Measurements from ENCODE around the gene OR10J5.

The OR10J5 gene

DNA sequence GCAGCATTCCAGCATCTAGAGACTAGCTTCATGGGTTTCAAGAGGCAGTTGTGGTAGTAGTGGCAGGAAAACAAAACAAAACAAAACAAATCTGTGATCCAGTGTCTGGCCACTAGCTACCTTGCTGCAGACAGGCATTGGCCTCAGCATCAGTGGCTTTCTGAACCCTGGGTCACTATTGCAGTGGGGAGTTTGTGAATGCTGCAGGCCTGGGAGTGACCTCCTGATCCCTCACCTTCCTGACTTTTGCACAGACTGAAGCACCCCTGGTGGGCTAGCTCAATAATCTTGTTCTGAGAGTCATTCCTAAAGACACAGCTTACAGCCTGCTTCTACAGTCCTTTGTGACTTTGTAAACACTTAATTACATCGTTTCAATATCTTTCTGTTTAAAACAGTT is 26.9 kb upstream of the OR10J5 start:
- Histone ChIP-seq H3K27ac (no peak overlapping the region), H3K36me3 (ENCODE audit: control insufficient read depth, insufficient read depth, low read length) (no peaks in the 10 kb centered on the region), H3K4me3 (ENCODE audit: low read depth, low read length) (no peak overlapping the region), H2AFZ (no peak overlapping the region), H3K9me3 (ENCODE audit: control insufficient read depth, low read length) (no peaks in the 10 kb centered on the region), H3K4me2 (ENCODE audit: low read length) (no peak overlapping the region), H3K27me3 (ENCODE audit: control insufficient read depth, insufficient read depth, low read length) (no peaks in the 10 kb centered on the region), H3K79me2 (no peaks in the 10 kb centered on the region), H3K4me1 (no peaks in the 10 kb centered on the region), H3K9ac (no peak overlapping the region)
- TF ChIP-seq, protein P1, sequence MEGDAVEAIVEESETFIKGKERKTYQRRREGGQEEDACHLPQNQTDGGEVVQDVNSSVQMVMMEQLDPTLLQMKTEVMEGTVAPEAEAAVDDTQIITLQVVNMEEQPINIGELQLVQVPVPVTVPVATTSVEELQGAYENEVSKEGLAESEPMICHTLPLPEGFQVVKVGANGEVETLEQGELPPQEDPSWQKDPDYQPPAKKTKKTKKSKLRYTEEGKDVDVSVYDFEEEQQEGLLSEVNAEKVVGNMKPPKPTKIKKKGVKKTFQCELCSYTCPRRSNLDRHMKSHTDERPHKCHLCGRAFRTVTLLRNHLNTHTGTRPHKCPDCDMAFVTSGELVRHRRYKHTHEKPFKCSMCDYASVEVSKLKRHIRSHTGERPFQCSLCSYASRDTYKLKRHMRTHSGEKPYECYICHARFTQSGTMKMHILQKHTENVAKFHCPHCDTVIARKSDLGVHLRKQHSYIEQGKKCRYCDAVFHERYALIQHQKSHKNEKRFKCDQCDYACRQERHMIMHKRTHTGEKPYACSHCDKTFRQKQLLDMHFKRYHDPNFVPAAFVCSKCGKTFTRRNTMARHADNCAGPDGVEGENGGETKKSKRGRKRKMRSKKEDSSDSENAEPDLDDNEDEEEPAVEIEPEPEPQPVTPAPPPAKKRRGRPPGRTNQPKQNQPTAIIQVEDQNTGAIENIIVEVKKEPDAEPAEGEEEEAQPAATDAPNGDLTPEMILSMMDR (IDR thresholded peaks at IDR 0.05): no peak

DNA sequence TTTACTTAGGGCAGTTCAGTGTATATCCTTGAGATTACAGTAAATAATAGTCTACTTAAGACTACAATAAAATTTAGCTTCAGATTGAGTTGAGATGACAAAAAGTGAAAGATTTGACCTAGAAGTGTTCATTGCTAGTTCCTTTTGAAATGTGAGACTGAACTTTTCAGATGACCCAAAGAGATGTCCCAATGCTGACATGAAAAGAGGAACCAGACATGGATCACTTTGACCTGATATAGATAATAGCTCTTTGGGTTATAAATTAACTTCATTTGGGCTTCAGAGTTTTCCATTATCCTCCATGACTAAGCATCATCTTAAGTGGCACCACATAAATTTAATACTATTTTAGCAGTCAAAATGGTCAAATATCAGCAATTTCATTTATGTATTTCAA is 25.7 kb upstream of the OR10J5 start:
- Histone ChIP-seq H3K36me3 (ENCODE audit: control insufficient read depth, insufficient read depth, low read length) (no peaks in the 10 kb centered on the region), H3K4me1 (no peaks in the 10 kb centered on the region), H3K27ac (no peak overlapping the region), H3K79me2 (no peaks in the 10 kb centered on the region), H3K9ac (no peak overlapping the region), H3K4me3 (ENCODE audit: low read depth, low read length) (no peak overlapping the region), H2AFZ (no peak overlapping the region), H3K9me3 (ENCODE audit: control insufficient read depth, low read length) (no peaks in the 10 kb centered on the region), H3K27me3 (ENCODE audit: control insufficient read depth, insufficient read depth, low read length) (no peaks in the 10 kb centered on the region), H3K4me2 (ENCODE audit: low read length) (no peak overlapping the region)
- TF ChIP-seq, protein P1 (IDR thresholded peaks at IDR 0.05): no peak

DNA sequence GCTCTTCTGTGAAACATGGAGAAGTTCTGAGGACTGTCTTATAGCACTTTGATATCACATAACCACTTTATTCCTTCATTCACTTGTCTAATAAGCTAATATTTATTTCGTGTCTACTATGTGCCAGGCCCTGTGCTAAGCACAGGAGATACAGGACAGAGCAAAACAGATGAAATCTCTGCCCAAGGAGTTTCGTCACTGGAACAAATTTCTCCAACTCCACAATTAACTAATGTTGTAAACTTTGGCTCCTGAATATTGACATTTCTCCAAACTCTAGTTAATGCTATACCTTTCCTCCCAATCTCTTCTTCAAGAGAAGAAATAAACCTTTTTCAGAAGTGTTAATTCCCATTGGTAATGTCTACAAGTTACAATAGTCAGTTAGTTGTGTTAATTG is 24.8 kb upstream of the OR10J5 start:
- Histone ChIP-seq H3K27me3 (ENCODE audit: control insufficient read depth, insufficient read depth, low read length) (no peaks in the 10 kb centered on the region), H2AFZ (no peak overlapping the region), H3K4me2 (ENCODE audit: low read length) (no peak overlapping the region), H3K36me3 (ENCODE audit: control insufficient read depth, insufficient read depth, low read length) (no peaks in the 10 kb centered on the region), H3K79me2 (no peaks in the 10 kb centered on the region), H3K9ac (no peak overlapping the region), H3K4me3 (ENCODE audit: low read depth, low read length) (no peak overlapping the region), H3K27ac (no peak overlapping the region), H3K9me3 (ENCODE audit: control insufficient read depth, low read length) (no peaks in the 10 kb centered on the region), H3K4me1 (no peaks in the 10 kb centered on the region)
- TF ChIP-seq, protein P1 (IDR thresholded peaks at IDR 0.05): no peak

DNA sequence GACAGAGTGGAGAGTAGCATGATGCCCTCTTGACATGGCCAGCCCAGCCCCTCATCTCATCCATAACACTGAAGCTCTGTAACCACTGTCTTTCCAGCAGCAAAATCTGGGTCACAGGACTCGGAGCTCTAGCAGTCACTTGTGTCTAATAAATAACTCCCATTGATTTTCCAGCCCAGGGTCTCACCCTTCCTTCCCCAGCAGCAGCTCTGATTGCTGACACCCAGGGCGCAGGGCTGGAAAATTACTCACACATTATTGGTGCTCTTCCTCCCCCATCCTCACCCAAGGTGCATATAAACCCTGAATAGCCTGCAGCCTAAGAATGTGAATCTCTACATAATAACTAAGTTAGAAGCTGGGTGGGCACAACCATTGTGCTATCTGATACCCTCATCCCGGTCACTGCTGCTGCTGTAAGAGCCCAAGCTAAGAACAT is 21.1 kb upstream of the OR10J5 start:
- Histone ChIP-seq H3K9ac (no peak overlapping the region), H3K4me3 (ENCODE audit: low read depth, low read length) (no peak overlapping the region)
- TF ChIP-seq, protein P1 (IDR thresholded peaks at IDR 0.05): no peak

DNA sequence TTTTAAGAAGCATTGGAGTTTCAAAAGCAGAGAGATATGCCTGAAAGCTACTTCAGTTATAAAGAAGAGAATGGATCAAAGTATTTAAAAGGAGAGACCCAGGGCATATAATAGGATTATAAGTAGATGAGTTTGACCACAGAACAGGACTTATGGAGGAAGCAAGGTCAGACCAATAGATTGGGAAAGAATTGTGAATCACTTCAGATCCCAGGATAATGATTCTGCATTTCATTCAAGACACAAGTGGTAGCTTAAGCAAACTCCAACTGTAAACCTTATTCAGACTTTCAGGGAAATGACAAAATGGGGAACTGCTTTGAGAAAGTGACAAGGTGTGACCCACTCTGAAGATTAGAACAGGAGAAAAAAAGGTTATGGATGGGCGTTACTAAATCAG is 18.9 kb upstream of the OR10J5 start:
- Histone ChIP-seq H3K9ac (no peak overlapping the region), H3K9me3 (ENCODE audit: control insufficient read depth, low read length) (no peaks in the 10 kb centered on the region), H3K4me1 (no peaks in the 10 kb centered on the region), H2AFZ (no peak overlapping the region), H3K4me2 (ENCODE audit: low read length) (no peak overlapping the region), H3K27ac (no peak overlapping the region), H3K79me2 (no peaks in the 10 kb centered on the region), H3K27me3 (ENCODE audit: control insufficient read depth, insufficient read depth, low read length) (no peaks in the 10 kb centered on the region), H3K36me3 (ENCODE audit: control insufficient read depth, insufficient read depth, low read length) (no peaks in the 10 kb centered on the region), H3K4me3 (ENCODE audit: low read depth, low read length) (no peak overlapping the region)
- TF ChIP-seq, protein P1 (IDR thresholded peaks at IDR 0.05): no peak

More for the DNA sequence above, 21.1 kb upstream of the OR10J5 start:
- Histone ChIP-seq H3K27ac (no peak overlapping the region), H3K9me3 (ENCODE audit: control insufficient read depth, low read length) (no peaks in the 10 kb centered on the region), H3K4me2 (ENCODE audit: low read length) (no peak overlapping the region), H3K27me3 (ENCODE audit: control insufficient read depth, insufficient read depth, low read length) (no peaks in the 10 kb centered on the region), H3K4me1 (no peaks in the 10 kb centered on the region), H3K36me3 (ENCODE audit: control insufficient read depth, insufficient read depth, low read length) (no peaks in the 10 kb centered on the region), H2AFZ (no peak overlapping the region), H3K79me2 (no peaks in the 10 kb centered on the region)

All from parathyroid adenoma (tissue), 2 donors.